PC-9 (cell line): Measurements from ENCODE around the gene MEAF6. TPM values are rescaled to one million over a fixed set of nuclear protein-coding genes. Genes with fewer than 3 reads are reported as not detected.

Source experiments
- BruUV-seq: library from RNA; stranded (reverse); fragments of 400-500 nt; replicated peaks from 2 replicates; lab custom pipeline; 2021; lab: Mats Ljungman, UMichigan
- CTCF ChIA-PET: fragments of 300-600 bp; sonication (Branson Sonifier 250); formaldehyde crosslinking; loops from one replicate; lab custom pipeline; 2022; ENCODE audit warnings: antibody characterized with exemption; lab: Charles Lee
- POLR2A ChIA-PET: fragments of 300-600 bp; sonication (Branson Sonifier 250); formaldehyde crosslinking; loops from one replicate; lab custom pipeline; 2022; ENCODE audit warnings: antibody characterized with exemption; ENCODE audit not compliant: unreplicated experiment; lab: Charles Lee
- DNase-seq, 2 experiments: peaks; one replicate each; pipeline versions ENCODE4 v3.0.0 to v3.0.0-alpha.2; 2015 to 2022; ENCODE audit warnings: mixed read lengths in 1 of 2
- H2AFZ ChIP-seq: fragments of 200-600 bp; sonication (generic); 2 replicates; pipeline ENCODE4 v1.8.1; 2017; ENCODE audit warnings: antibody characterized with exemption
- H3F3A ChIP-seq: fragments of 200-600 bp; sonication (generic); 2 replicates; pipeline ENCODE4 v1.8.1; 2017; ENCODE audit warnings: antibody characterized with exemption, mild to moderate bottlenecking, low read depth; ENCODE audit not compliant: insufficient read depth
- H3K27ac ChIP-seq: fragments of 200-600 bp; sonication (generic); 2 replicates; pipeline ENCODE4 v1.6.1; 2016; ENCODE audit warnings: mixed run types
- H3K27me3 ChIP-seq: fragments of 200-600 bp; sonication (generic); 2 replicates; pipeline ENCODE4 v1.6.1; 2016; ENCODE audit warnings: low read depth, mixed run types; ENCODE audit not compliant: insufficient read depth
- H3K36me3 ChIP-seq: fragments of 200-600 bp; sonication (generic); 2 replicates; pipeline ENCODE4 v1.6.1; 2016; ENCODE audit warnings: low read depth, mixed run types
- H3K4me1 ChIP-seq: fragments of 200-600 bp; sonication (generic); replicated peaks from 2 replicates; pipeline ENCODE4 v1.6.1; 2016; ENCODE audit warnings: mixed run types; ENCODE audit not compliant: insufficient read depth
- H3K4me2 ChIP-seq: fragments of 200-600 bp; sonication (generic); 2 replicates; pipeline ENCODE4 v1.6.1; 2017; ENCODE audit warnings: mixed run types
- H3K4me3 ChIP-seq: fragments of 200-600 bp; sonication (generic); 2 replicates; pipeline ENCODE4 v1.6.1; 2016; ENCODE audit warnings: mixed run types
- H3K79me2 ChIP-seq: fragments of 200-600 bp; sonication (generic); 2 replicates; pipeline ENCODE4 v1.6.1; 2017; ENCODE audit warnings: low read depth, mixed run types
- H3K9me2 ChIP-seq: fragments of 200-600 bp; sonication (generic); 2 replicates; pipeline ENCODE4 v1.8.1; 2017; ENCODE audit warnings: mild to moderate bottlenecking; ENCODE audit not compliant: insufficient read depth
- H3K9me3 ChIP-seq: fragments of 200-600 bp; sonication (generic); 2 replicates; pipeline ENCODE4 v1.8.1; 2016; ENCODE audit warnings: low read depth; ENCODE audit not compliant: insufficient read depth
- H4K20me1 ChIP-seq: fragments of 200-600 bp; sonication (generic); 2 replicates; pipeline ENCODE4 v1.8.1; 2017; ENCODE audit not compliant: insufficient read depth
- EZH2 ChIP-seq: fragments of 200-600 bp; sonication (generic); IDR thresholded peaks from 2 replicates; pipeline ENCODE4 v1.8.0; 2017; ENCODE audit warnings: antibody characterized with exemption, low read depth
- intact Hi-C: fragments of 100-400 bp; cut with micrococcal nuclease; formaldehyde crosslinking; loops from one replicate; pipeline ENCODE4 v1.10.0; 2022; ENCODE audit not compliant: unreplicated experiment
- total RNA-seq: library from RNA; stranded (reverse); gene quantifications from 2 replicates; pipeline ENCODE4 v1.2.3, GENCODE V29; 2021
- TF ChIP-seq, protein P1 (sequence below): fragments of 200-600 bp; sonication (generic); conservative IDR thresholded peaks from 2 replicates; pipeline ENCODE4 v1.6.1; 2017; ENCODE audit warnings: mixed run types, antibody characterized with exemption, mild to moderate bottlenecking, moderate library complexity

The MEAF6 gene
- total RNA-seq, 1 experiment from 2014 or later: 72.3 TPM

DNA sequence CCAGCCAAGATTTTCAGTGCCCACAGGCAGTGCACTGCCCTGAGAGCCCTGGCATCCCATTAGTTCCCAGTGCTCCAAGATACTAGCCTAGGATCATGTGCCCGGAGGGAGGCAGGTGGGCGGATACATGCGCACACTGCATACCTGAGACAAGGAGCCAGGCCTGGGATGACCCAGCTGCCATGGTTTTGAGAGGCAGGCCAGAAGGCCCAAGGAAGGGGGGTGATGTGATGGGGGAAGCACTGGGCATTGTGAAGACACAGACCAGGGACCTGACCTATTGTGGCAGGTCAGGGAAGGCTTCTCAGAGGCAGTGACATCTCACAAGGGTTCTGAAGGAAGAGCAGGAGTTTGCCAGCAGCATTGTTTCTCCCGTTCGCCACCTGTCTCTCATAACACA lies 36.6 kb downstream of the MEAF6 start:
- ChIA-PET POLR2A (interaction anchor here (0.6 kb wide), 1 partner anchor 36 kb away, joined by 4 read pairs; the partner anchor contains the start of gene MEAF6), CTCF (interaction anchor here (0.5 to 1.6 kb wide), 3 partner anchors 9 to 125 kb away, joined by 3 to 14 read pairs (median 3); no protein-coding TSS in a partner anchor)
- peak overlapping the region; percentile 95 for H3K4me2 ChIP-seq
- BruUV-seq: no TSS peak
- H3K27ac ChIP-seq: peak overlapping the region; percentile 96
- no peaks in the 10 kb centered on the region for H3K27me3 ChIP-seq
- H3K4me3 ChIP-seq: peak overlapping the region; percentile 94
- peaks cover 50% of the 10 kb centered on the region for H3K4me1 ChIP-seq
- TF ChIP-seq EZH2: no peak
- TF ChIP-seq, protein P1, sequence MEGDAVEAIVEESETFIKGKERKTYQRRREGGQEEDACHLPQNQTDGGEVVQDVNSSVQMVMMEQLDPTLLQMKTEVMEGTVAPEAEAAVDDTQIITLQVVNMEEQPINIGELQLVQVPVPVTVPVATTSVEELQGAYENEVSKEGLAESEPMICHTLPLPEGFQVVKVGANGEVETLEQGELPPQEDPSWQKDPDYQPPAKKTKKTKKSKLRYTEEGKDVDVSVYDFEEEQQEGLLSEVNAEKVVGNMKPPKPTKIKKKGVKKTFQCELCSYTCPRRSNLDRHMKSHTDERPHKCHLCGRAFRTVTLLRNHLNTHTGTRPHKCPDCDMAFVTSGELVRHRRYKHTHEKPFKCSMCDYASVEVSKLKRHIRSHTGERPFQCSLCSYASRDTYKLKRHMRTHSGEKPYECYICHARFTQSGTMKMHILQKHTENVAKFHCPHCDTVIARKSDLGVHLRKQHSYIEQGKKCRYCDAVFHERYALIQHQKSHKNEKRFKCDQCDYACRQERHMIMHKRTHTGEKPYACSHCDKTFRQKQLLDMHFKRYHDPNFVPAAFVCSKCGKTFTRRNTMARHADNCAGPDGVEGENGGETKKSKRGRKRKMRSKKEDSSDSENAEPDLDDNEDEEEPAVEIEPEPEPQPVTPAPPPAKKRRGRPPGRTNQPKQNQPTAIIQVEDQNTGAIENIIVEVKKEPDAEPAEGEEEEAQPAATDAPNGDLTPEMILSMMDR: no peak
- H4K20me1 ChIP-seq: no peaks in the 10 kb centered on the region; the same call in 1 of the 2 replicates
- H3K9me2 ChIP-seq: no peaks in the 10 kb centered on the region
- peaks cover 41% of the 10 kb centered on the region for H3K36me3 ChIP-seq
- intact Hi-C loops: loop anchor here (1.0 to 10.0 kb wide), 9 partner anchors 37 to 1127 kb away; partner anchors contain the start of genes CDCA8, GNL2, MEAF6 and MTF1
- H3F3A ChIP-seq: peaks cover 65% of the 10 kb centered on the region
- peaks cover 82% of the 10 kb centered on the region for H3K79me2 ChIP-seq
- no peak for DNase-seq
- no peaks in the 10 kb centered on the region for H3K9me3 ChIP-seq
- no peak overlapping the region for H2AFZ ChIP-seq

DNA sequence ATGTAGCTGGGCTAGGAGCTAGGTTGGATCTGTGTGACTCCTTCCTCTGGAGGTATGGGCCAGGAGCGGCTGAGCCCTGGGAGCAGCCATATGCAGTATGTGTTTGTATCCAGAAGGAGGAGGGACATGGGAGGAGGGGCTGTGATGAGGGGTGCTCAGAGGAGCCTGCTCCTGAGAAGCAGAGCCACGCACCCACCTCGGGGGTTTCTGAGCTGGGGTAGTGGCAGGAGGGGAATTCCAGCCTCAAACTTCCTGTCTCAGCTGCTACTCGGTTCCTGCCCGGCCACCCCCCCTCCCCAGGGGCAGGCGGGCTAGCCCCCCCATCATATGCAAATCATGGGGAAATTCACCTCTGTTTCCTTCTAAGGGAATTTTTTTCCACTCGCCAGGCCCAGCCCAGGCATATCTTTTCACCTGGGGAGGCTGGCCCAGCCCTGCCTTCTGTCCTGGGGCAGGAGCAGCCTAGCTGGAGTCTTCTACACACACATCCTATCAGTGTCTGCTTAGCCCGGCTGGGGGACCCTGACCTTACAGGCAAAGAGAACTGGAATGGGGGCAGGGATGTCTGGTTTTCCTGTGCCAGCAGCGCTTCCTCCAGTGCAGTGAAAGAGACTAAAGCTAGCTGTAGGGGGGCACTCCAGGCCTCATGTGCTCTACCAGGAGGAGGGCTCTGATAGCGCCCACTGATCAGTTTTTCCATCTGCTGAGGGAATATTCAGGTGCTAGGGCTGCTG lies 37.2 kb downstream of the MEAF6 start:
- H4K20me1 ChIP-seq: no peaks in the 10 kb centered on the region; the same call in 1 of the 2 replicates
- no TSS peak for BruUV-seq
- intact Hi-C loops: loop anchor here (1.0 to 10.0 kb wide), 9 partner anchors 37 to 1127 kb away; partner anchors contain the start of genes CDCA8, GNL2, MEAF6 and MTF1

More for the DNA sequence above, 37.2 kb downstream of the MEAF6 start:
- peak overlapping the region; percentile 94 for H3K4me3 ChIP-seq
- no peak overlapping the region for H2AFZ ChIP-seq
- H3F3A ChIP-seq: peaks cover 61% of the 10 kb centered on the region
- POLR2A ChIA-PET: interaction anchor here (0.6 to 1.2 kb wide), 7 partner anchors 8 to 1126 kb away, joined by 3 to 31 read pairs (median 3); partner anchors contain the start of genes MEAF6 and OSCP1
- H3K79me2 ChIP-seq: peaks cover 85% of the 10 kb centered on the region
- TF ChIP-seq, protein P1: no peak
- no peak for TF ChIP-seq EZH2
- H3K27ac ChIP-seq: peak overlapping the region; percentile 96
- H3K27me3 ChIP-seq: no peaks in the 10 kb centered on the region
- H3K4me1 ChIP-seq: peaks cover 55% of the 10 kb centered on the region
- peaks cover 41% of the 10 kb centered on the region for H3K36me3 ChIP-seq
- H3K4me2 ChIP-seq: peak overlapping the region; percentile 95
- DNase-seq: peak; percentile 74 to 83
- CTCF ChIA-PET: interaction anchor here (0.6 to 0.9 kb wide), 3 partner anchors 19 to 37 kb away, joined by 3 read pairs; partner anchors contain the start of gene MEAF6
- H3K9me2 ChIP-seq: no peaks in the 10 kb centered on the region
- no peaks in the 10 kb centered on the region for H3K9me3 ChIP-seq
